ENCODE results near the gene HSPA1B. TPM values are rescaled to one million over a fixed set of nuclear protein-coding genes. Genes with fewer than 3 reads are reported as not detected.

Gene HSPA1B
- total RNA-seq, 1 experiment from 2014 or later: 85.1 TPM

DNA sequence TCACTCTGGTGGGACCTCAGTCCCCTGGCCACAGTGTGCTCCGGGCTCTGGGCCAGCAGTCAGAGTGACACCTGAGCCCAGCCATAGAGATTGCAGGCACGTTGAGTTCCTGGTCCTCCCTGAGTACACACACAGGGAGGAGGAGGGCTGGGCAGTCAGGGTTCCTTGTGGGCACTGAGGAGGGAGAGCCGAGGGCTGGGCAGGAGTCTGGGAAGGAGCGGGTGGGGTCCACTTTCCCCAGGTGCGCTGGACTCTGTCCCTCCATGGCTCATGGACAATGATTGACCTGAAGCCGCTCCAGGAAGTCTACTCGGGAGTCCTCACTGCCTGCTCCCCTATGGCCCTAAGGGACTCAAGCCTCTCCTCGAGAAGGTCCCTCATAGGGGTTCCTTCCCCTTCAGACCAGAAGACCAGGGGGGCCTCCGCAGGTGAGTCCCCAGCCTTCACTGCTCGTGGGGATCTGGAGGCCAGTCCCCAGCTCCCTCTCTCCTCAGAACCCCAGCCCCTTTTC is 50.2 kb downstream of the HSPA1B start:
- Histone ChIP-seq H3K9me3 (ENCODE audit: control insufficient read depth, low read depth, low read length) (no peaks in the 10 kb centered on the region), H3K23me2 (ENCODE audit: insufficient read length, low read depth, low read length, poor library complexity, severe bottlenecking) (no peaks in the 10 kb centered on the region), H2BK120ac (ENCODE audit: low read depth, low read length, poor library complexity, severe bottlenecking) (no peak overlapping the region), H2AK5ac (ENCODE audit: insufficient read length, low read length) (no peak overlapping the region), H4K91ac (ENCODE audit: insufficient read length, low read depth, low read length) (no peak overlapping the region), H3K79me1 (ENCODE audit: insufficient read depth, low read depth, low read length, poor library complexity, severe bottlenecking) (no peaks in the 10 kb centered on the region), H3K79me2 (ENCODE audit: insufficient read depth, low read length) (no peaks in the 10 kb centered on the region), H3K56ac (ENCODE audit: insufficient read length, low read depth, low read length) (no peak overlapping the region), H4K20me1 (ENCODE audit: control insufficient read depth, insufficient read depth, insufficient read length) (no peaks in the 10 kb centered on the region), H4K5ac (ENCODE audit: insufficient read length, low read depth, low read length) (no peak overlapping the region), H3K27ac (ENCODE audit: insufficient read length, low read depth, low read length) (no peak overlapping the region), H2BK20ac (ENCODE audit: low read depth, low read length, poor library complexity, severe bottlenecking) (no peak overlapping the region), H3K27me3 (ENCODE audit: insufficient read depth, low read length) (no peaks in the 10 kb centered on the region), H2AFZ (ENCODE audit: low read length) (no peak overlapping the region), H3K4me2 (ENCODE audit: insufficient read depth, insufficient read length, low read length) (no peak overlapping the region), H2BK5ac (ENCODE audit: insufficient read length, low read length) (no peak overlapping the region), H3K4me1 (ENCODE audit: insufficient read depth, low read length) (no peaks in the 10 kb centered on the region), H3T11ph (ENCODE audit: low read length) (no peak overlapping the region), H2BK15ac (ENCODE audit: low read depth, low read length) (no peak overlapping the region), H3K9ac (ENCODE audit: extremely low read depth, insufficient read length, low read length) (no peak overlapping the region), H3K18ac (ENCODE audit: insufficient read length, low read depth, low read length) (no peak overlapping the region), H3K4ac (ENCODE audit: low read depth, low read length) (no peak overlapping the region), H2BK12ac (ENCODE audit: insufficient read length, low read depth, low read length) (no peak overlapping the region), H3K23ac (ENCODE audit: insufficient read length, low read depth, low read length) (no peak overlapping the region), H3K14ac (ENCODE audit: insufficient read depth, low read length) (no peak overlapping the region), H4K8ac (replicated peaks; ENCODE audit: insufficient read length, low read depth, low read length) (no peak overlapping the region)
- WGBS (ENCODE audit: extremely low coverage, insufficient read length, low lambda C conversion rate): no CpG with 5 or more reads among the region's 10 CpGs
- TF ChIP-seq, protein P1, sequence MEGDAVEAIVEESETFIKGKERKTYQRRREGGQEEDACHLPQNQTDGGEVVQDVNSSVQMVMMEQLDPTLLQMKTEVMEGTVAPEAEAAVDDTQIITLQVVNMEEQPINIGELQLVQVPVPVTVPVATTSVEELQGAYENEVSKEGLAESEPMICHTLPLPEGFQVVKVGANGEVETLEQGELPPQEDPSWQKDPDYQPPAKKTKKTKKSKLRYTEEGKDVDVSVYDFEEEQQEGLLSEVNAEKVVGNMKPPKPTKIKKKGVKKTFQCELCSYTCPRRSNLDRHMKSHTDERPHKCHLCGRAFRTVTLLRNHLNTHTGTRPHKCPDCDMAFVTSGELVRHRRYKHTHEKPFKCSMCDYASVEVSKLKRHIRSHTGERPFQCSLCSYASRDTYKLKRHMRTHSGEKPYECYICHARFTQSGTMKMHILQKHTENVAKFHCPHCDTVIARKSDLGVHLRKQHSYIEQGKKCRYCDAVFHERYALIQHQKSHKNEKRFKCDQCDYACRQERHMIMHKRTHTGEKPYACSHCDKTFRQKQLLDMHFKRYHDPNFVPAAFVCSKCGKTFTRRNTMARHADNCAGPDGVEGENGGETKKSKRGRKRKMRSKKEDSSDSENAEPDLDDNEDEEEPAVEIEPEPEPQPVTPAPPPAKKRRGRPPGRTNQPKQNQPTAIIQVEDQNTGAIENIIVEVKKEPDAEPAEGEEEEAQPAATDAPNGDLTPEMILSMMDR (conservative IDR thresholded peaks at IDR 0.05): no peak
- Mint-ChIP-seq H3K36me3 (ENCODE audit: insufficient read depth in 1 of 3, low read depth in 3 of 3) (peaks cover 24 to 31% (median 31%) of the 10 kb centered on the region in 3 experiments; a peak in 6 of 7 replicates), H3K27ac (peak overlapping the region in 1 of 3 experiments; percentile 68; a peak in 1 of 7 replicates), H3K4me3 (no peak overlapping the region; a peak in 1 of 5 replicates), H3K9me3 (no peaks in the 10 kb centered on the region), H3K4me1 (peaks cover 3 to 27% of the 10 kb centered on the region in 2 experiments), H3K27me3 (ENCODE audit: low read depth) (no peaks in the 10 kb centered on the region; the same call in 1 of the 2 replicates)
- DNase-seq: peak; percentile 30

Data from H9 (cell line).